H1 (cell line): ENCODE results near the gene NR2F6. TPM values are rescaled to one million over a fixed set of nuclear protein-coding genes. Genes with fewer than 3 reads are reported as not detected.

Source experiments
- ASH2L ChIP-seq: fragments of 200-600, 300-600 bp; sonication (generic); IDR thresholded peaks from one replicate; pipeline ENCODE4 v1.7.1; 2017; ENCODE audit warnings: low read length
- ATF2 ChIP-seq: IDR thresholded peaks from 2 replicates; pipeline ENCODE4 v1.6.1; 2012; ENCODE audit warnings: low read length, inconsistent platforms
- CHD2 ChIP-seq: IDR thresholded peaks from 2 replicates; pipeline ENCODE4 v1.6.1; 2012; ENCODE audit warnings: low read length, improper control_type of control experiment
- CHD7 ChIP-seq: fragments of 300-600 bp; sonication (generic); IDR thresholded peaks from 2 replicates; pipeline ENCODE4 v1.7.1; 2012; ENCODE audit warnings: low read length, moderate library complexity, mild to moderate bottlenecking, inconsistent platforms; ENCODE audit not compliant: insufficient replicate concordance
- EZH2 ChIP-seq: fragments of 200-600 bp; sonication (generic); IDR thresholded peaks from 2 replicates; pipeline ENCODE4 v1.7.1; 2012; ENCODE audit warnings: low read depth, mild to moderate bottlenecking, moderate library complexity, low read length, inconsistent platforms; ENCODE audit not compliant: severe bottlenecking
- MAX ChIP-seq: IDR thresholded peaks from 2 replicates; pipeline ENCODE4 v1.6.1; 2012; ENCODE audit warnings: inconsistent platforms
- POLR2AphosphoS5 ChIP-seq: IDR thresholded peaks from 2 replicates; pipeline ENCODE4 v1.6.1; 2011; ENCODE audit warnings: low read depth, low read length
- RBBP5 ChIP-seq: IDR thresholded peaks from 2 replicates; pipeline ENCODE4 v1.7.1; 2012; ENCODE audit warnings: low read depth, mild to moderate bottlenecking, inconsistent platforms, low read length, moderate library complexity, borderline replicate concordance
- SRF ChIP-seq: IDR thresholded peaks from 2 replicates; pipeline ENCODE4 v1.6.1; 2011; ENCODE audit warnings: mild to moderate bottlenecking, low read depth, low read length, moderate library complexity
- polyA plus RNA-seq, 7 experiments: library from polyadenylated mRNA; depleted of rRNA in 3 of 7; stranded (reverse) in 5 of 7; unstranded in 2 of 7; fragments of >200 nt in 5 of 7; fragments of 200-250 nt in 2 of 7; gene quantifications; 1 replicate in 5 of 7; 2 replicates in 1 of 7; 4 replicates in 1 of 7; pipeline versions ENCODE4 v1.2.1 to v1.2.3, GENCODE V29; 2011 to 2013; ENCODE audit warnings: missing spikeins in 2 of 7, mixed read lengths in 2 of 7
- total RNA-seq: library from RNA; stranded (reverse); fragmentation: NEBNext Ultra II Directional; extraction: Animal tissue kit (Norgen Biotek cat#: 25700); gene quantifications from 2 replicates; pipeline ENCODE4 v1.2.1, GENCODE V29; 2021

The NR2F6 gene
- total and polyA plus RNA-seq, 2 of the 8 experiments (the other 6 are each of a cell fraction or from before 2014, with no cell fraction given): 99.7 to 114 TPM

- no peak for TF ChIP-seq ATF2
- TF ChIP-seq POLR2AphosphoS5: no peak
- no peak for TF ChIP-seq ASH2L
- TF ChIP-seq EZH2: no peak
- no peak for TF ChIP-seq SRF
- no peak for TF ChIP-seq RBBP5
- TF ChIP-seq MAX: no peak
- no peak for TF ChIP-seq CHD2
- no peak for TF ChIP-seq CHD7
These were observed 47.9 kb upstream of the NR2F6 start (continued) for GRCh38 chr19:17293605-17294004.
